ENCODE results near the gene TMX2.
"Not testable (repeated sequence)": the region's sequence is repeated elsewhere in the genome, so short reads cannot be mapped to it uniquely, and the experiment has no call there.

The TMX2 gene

GRCh38 chr11:57713835-57714234 lies 1.4 kb downstream of the TMX2 start:
- no peak for DNase-seq (ENCODE audit: low spot score)

- DNase-seq (ENCODE audit: low spot score): not testable (repeated sequence)
Observed at GRCh38 chr11:57716726-57717125, 4.3 kb downstream of the TMX2 start.

DNA sequence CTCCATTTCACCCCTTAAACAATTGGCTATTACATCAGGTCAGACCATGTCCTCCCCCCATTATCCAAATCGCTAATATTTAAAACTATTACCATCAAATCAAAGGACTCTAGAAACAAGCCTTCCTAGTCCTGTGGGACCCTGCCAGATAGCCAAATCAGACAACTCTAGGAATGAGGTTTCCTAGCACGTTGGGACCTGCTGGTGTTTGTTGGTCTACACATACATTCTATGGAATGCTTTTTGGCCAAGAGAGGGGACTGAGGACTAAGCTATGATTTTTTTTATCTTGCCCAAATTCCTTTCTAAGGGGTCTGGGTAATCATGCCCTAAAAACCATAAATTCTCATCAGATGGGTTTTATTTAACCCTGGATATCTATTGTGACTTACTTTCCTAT lies 14.8 kb downstream of the TMX2 start:
- no peak for DNase-seq (ENCODE audit: low spot score)

GRCh38 chr11:57728829-57729228 lies 16.4 kb downstream of the TMX2 start:
- no peak for DNase-seq (ENCODE audit: low spot score)

DNA sequence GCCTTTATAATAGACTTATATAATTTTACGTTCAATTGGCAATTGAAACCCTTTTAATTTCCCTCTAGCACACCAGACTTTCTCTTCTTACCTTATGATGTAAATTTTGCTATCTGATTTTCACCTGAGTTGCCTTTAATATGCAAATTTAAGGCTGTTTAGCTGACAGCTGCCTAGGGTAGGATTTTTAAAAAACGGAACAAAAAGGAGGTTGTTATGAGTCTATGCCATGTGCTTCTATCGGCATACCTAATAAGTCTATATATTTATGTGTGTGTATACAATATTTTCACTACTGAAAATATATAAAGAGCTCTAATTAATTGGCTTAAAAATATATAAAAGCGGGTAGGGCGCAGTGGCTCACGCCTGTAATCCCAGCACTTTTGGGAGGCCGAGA lies 17.1 kb downstream of the TMX2 start:
- no peak for DNase-seq (ENCODE audit: low spot score)

DNA sequence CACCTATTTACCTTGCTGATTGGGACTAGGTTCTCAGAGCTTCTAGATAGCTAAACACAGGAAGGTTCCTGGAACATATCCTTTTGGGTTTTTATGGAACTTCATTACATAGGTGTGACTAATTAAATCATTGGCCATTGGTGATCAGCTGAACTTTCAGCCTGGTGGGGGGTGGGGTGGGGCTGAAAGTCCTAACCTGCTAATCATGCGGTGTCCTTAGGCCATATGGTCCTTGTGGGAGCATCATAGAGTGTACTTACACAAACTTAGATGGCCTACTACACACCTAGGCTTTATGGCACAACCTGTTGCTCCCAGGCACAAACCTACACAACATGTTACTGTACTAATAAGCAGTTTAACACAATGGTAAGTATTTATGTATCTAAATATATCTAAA lies 20.3 kb downstream of the TMX2 start:
- no peak for DNase-seq (ENCODE audit: low spot score)

DNA sequence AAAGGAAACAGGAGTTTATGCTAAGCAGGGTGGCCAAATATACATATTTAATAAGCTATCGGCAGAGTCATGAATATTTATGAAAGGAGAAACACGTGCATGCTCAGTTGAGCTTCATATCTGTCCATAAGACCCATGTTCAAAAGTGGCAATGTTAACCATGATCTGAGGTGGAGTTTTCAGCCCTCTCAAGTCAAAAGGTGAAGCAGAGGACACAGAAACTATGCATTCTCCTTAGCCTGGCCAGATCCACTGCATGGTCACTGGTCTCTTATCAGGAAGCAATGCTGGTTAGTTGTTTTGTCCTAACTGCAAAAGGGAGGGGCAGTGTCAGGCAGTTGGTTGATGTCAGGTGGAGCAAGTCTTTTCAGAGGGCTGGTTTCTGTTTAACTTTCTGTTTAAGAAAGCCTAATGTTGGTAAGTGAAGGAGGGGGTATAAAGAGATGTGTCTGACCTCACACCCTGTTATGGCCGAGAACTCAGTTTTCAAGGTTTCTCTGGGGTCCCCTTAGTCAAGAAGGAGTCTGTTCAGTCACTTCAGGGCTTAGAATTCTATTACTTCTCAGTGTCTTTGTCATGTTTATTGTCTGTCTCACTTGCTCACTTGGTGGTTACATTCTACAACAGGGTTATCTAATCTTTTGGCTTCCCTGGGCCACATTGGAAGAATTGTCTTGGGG lies 23.4 kb downstream of the TMX2 start:
- no peak for DNase-seq (ENCODE audit: low spot score)

GRCh38 chr11:57741132-57742086 lies 29.0 kb downstream of the TMX2 start, which contains the start of gene SELENOH:
SELENOH (plus strand) TSS chr11:57741491; CDS start chr11:57741596, 105 bp downstream.
- DNase-seq (ENCODE audit: low spot score): peak; percentile 98

- DNase-seq (ENCODE audit: low spot score): no peak
Observed at GRCh38 chr11:57742087-57742452, 29.7 kb downstream of the TMX2 start.

DNA sequence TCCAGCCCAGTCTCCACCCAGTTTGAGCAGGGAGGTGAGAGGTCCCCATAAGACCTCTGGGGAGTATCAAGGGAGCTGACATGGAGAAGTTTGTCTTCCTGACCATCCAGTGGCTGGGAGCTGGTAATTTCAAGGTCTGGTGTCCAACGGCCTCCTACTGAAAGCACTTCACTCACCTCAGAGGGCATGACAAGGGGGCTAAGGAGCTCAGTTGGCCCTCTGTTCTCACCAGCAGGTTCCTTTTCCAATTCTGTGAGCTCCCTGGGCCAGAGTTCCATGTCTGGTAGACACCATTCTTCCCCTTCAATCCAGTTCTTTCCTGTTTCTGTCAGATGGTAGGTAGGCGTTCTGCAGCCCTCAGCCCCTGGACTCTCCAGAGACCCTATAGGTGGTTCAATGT lies 32.0 kb downstream of the TMX2 start:
- no peak for DNase-seq (ENCODE audit: low spot score)

GRCh38 chr11:57745206-57745605 lies 32.8 kb downstream of the TMX2 start:
- no peak for DNase-seq (ENCODE audit: low spot score)

DNA sequence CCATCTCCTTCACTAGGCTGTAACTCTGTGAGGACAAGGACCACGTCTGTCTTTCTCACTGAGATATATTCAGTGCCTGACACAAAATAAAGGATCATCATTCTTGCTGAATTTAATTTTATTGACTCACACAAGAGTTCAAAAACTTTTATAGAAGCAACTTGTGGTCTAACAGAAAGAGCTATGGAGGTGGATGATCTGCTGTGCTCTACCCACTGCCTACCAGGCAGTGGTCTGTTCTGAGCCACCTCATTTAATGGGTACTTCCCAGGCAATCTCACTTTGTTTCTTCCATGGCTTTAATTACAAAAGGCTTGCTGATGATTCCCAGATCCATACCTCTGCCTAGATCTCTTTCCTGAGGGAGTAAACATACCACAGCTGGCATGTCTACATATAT lies 34.5 kb downstream of the TMX2 start:
- DNase-seq (ENCODE audit: low spot score): no peak

GRCh38 chr11:57751176-57751575 lies 38.8 kb downstream of the TMX2 start:
- no peak for DNase-seq (ENCODE audit: low spot score)

DNA sequence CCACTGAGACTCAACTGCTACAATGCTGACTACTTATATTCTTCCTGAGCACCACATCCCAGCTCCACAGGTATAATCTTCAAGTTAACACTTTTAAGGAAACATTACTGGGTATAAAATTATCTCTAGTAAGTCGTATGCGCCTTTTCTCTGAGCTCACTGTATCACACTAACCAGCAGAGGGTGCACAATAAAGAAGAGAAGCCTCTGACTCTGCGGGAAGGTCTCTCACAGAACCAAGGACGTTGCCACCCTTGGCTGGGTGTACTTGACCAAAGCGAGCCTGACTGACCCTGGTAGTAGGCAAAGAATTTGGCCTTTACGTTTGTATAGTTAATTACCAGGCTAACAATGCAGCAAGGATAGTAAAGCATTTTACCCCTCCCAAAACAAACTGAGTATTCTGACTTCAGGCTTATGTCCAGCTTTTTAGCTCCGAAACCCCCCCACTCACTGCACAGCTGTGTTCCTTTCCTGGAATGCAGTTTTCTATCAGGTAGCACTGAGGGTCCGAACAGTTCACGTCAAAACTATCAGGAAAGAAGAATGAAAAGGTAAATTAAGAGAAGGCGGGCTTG lies 39.4 kb downstream of the TMX2 start, which contains the start of gene BTBD18:
BTBD18 (minus strand) TSS at position 144 of the 578 bp plus-strand sequence. CDS start 631 bp downstream, outside the sequence.
- DNase-seq (ENCODE audit: low spot score): peak; percentile 42

DNA sequence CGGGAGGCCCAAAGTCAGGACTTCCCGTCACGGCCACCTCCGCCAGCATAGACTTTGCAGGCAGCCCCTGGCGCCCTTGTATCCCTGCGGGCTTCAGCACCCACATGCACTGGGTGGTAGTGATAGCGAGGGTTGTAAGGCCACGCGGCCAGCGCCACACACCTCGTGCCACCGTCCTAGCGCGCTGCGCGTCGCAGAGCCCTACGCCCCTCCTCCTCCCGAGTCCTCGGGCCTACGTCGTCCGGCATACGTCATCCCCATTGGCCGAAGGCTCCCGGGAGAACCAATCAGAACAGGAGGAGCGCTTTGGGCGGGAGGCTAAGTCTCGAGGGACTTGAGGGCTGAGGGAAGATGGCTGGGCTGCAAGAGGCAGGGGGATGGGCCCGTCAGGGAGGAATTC lies 40.6 kb downstream of the TMX2 start:
- DNase-seq (ENCODE audit: low spot score): no peak

GRCh38 chr11:57758174-57758573 lies 45.8 kb downstream of the TMX2 start:
- DNase-seq (ENCODE audit: low spot score): no peak

GRCh38 chr11:57761301-57762234 lies 49.2 kb downstream of the TMX2 start, which contains the start of gene CTNND1:
CTNND1 (plus strand) TSS chr11:57761802; CDS start chr11:57791479, 29,677 bp downstream.
- DNase-seq (ENCODE audit: low spot score): peak; percentile 98

DNA sequence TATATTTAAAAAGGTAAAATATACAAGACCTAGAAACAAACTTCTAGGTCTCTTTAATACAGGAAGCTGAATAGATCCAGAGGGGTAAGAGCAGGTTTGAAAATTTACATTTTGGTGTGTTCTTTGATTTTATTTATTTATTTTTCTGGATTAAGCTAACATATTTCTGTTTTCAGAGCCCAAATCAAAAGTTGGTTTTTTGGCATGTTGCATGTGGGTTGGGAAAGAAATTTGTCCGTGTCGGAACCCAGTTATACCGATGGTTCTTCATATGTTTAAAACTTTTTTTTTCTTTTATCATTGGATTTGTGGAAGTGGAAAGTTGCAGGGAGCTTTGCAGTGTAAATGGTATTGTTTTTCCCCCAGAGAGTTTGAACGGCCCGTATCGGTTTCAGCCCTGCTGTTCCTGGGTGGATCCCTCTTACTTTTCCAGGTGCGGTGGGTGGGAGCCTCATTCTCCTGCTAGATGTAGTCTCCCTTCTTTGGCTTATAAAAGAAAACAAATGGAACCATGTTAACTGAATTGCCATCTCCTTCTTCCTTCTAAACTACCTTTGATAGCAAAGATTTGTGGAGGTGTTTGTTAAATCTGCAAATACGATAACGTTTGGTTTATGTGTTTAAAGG lies 50.0 kb downstream of the TMX2 start:
- DNase-seq (ENCODE audit: low spot score): peak; percentile 41

DNA sequence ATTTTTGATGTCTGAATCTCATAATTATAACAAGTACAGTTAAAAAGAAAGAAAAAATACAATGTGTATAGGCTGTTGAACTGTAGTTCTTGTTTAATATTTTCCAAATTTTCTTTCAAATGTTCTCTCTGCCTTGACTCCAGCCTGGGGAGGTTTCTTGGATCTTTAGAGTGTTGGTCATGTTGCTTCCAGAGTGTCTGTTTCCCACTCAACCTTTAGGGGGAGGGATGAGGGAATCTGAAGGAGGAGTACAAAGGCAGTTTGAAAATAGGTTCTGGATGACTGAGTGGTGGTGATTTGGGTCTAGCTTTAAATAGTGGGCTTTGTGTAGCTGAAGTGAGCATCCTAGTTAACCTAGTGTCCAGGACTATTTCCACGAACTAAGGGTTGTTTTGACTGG lies 51.2 kb downstream of the TMX2 start:
- peak; percentile 78 for DNase-seq (ENCODE audit: low spot score)

- no peak for DNase-seq (ENCODE audit: low spot score)
Observed at GRCh38 chr11:57764021-57764420, 51.6 kb downstream of the TMX2 start.

- no peak for DNase-seq (ENCODE audit: low spot score)
Observed at GRCh38 chr11:57764566-57764965, 52.2 kb downstream of the TMX2 start.
